Astrocyte (in vitro differentiated cells and primary cell): Measurements from ENCODE around the gene ZNF526.
A peak's percentile ranks its signal among the peaks of the same experiment; 100 is the strongest.

ENCODE experiments used
- EZH2 ChIP-seq: IDR thresholded peaks from 2 replicates; pipeline ENCODE4 v1.6.1; 2012; ENCODE audit warnings: mild to moderate bottlenecking, low read length, inconsistent platforms; ENCODE audit not compliant: insufficient read depth
- TF ChIP-seq, protein P1 (sequence below): IDR thresholded peaks from 2 replicates; pipeline ENCODE4 v1.5.1; 2011; ENCODE audit warnings: low read depth, mild to moderate bottlenecking, inconsistent platforms, low read length, moderate library complexity; ENCODE audit not compliant: insufficient read depth

DNA sequence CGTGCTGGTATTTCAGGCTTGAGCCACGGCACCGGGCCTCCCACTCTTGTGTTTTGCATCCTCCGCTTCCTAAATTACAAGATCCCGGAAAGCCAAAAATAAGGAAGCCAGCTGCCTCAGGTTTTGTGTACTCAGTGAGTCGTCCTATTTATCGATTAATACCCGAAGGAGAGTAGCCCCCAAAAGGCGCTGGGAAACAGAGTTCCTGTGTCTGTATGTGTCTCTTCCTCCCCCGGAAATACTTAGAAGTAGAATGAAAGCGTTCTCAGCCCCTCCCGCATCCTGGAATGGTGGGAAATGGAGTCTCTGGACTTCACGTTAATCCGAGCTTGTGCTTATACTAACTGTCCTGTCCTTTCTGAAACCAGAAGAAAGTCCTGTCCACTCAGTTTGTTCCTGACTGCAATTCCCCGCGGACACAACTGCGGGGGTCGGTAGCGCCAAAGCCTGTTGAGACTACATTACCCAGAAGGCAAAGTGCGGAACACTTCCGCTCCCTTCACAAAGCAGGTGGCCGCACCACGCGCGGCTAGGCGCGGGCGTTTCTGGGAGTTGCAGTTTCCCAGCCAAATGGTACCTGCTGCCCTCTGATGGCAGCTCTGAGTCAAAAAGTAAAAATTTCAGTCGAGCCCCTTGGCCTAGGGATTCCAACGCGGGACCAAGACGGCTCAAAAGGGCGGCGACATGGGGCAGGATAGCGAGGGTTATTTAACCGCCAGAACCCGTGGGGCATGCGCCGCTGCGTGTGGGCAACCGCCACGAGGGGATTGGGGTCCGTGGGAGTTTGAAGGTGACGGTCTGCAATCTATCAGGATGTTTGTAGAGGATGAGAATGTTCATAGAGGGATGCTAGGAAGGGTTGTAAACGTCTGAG lies 24.5 kb downstream of the ZNF526 start:
- TF ChIP-seq, protein P1, sequence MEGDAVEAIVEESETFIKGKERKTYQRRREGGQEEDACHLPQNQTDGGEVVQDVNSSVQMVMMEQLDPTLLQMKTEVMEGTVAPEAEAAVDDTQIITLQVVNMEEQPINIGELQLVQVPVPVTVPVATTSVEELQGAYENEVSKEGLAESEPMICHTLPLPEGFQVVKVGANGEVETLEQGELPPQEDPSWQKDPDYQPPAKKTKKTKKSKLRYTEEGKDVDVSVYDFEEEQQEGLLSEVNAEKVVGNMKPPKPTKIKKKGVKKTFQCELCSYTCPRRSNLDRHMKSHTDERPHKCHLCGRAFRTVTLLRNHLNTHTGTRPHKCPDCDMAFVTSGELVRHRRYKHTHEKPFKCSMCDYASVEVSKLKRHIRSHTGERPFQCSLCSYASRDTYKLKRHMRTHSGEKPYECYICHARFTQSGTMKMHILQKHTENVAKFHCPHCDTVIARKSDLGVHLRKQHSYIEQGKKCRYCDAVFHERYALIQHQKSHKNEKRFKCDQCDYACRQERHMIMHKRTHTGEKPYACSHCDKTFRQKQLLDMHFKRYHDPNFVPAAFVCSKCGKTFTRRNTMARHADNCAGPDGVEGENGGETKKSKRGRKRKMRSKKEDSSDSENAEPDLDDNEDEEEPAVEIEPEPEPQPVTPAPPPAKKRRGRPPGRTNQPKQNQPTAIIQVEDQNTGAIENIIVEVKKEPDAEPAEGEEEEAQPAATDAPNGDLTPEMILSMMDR: peak; percentile 43
- TF ChIP-seq EZH2: no peak
